Esophagus (tissue), 2 donors: Measurements from ENCODE around the gene VIL1. TPM values are rescaled to one million over a fixed set of nuclear protein-coding genes. Genes with fewer than 3 reads are reported as not detected.

ENCODE experiments used
- polyA plus RNA-seq, 2 donors: library from polyadenylated mRNA; stranded (reverse); fragments of 200-250 nt; gene quantifications; one replicate each; pipeline ENCODE4 v1.2.3, GENCODE V29; 2013
- donor health status: healthy with polysubstance abuse.
- donor health status: Bipolar disorder and iron deficiency.

The VIL1 gene
- polyA plus RNA-seq, 2 donors = 0.02 to 0.26 TPM

Other genes starting within 250 kb of the VIL1 start
- gene ARPC2, start 201.9 kb upstream of the VIL1 start, polyA plus RNA-seq = 100 to 1,000 TPM; 150 to 426 TPM
- gene GPBAR1, start 158.1 kb upstream of the VIL1 start, polyA plus RNA-seq = under 1 TPM; 0.29 to 0.45 TPM
- 10 to 100 TPM; 45.0 to 90.4 TPM for gene AAMP, start 149.0 kb upstream of the VIL1 start, polyA plus RNA-seq
- 10 to 100 TPM; 50.1 to 54.9 TPM for gene PNKD, start 148.6 kb upstream of the VIL1 start, polyA plus RNA-seq
- gene TMBIM1, start 126.6 kb upstream of the VIL1 start, polyA plus RNA-seq = 100 to 1,000 TPM; 196 to 231 TPM
- not detected for gene CATIP, start 62.3 kb upstream of the VIL1 start, polyA plus RNA-seq
- 1 to 10 TPM; 1.1 to 1.5 TPM for gene SLC11A1, start 36.9 kb upstream of the VIL1 start, polyA plus RNA-seq
- gene CTDSP1, start 19.3 kb upstream of the VIL1 start, polyA plus RNA-seq = 10 to 100 TPM; 59.1 to 76.9 TPM
- gene USP37, start 149.2 kb downstream of the VIL1 start, polyA plus RNA-seq = 1 to 10 TPM; 1.8 to 2.3 TPM
- gene CNOT9, start 149.7 kb downstream of the VIL1 start, polyA plus RNA-seq = 10 to 100 TPM; 14.5 to 17.6 TPM
- gene PLCD4, start 188.8 kb downstream of the VIL1 start, polyA plus RNA-seq = 1 to 10 TPM; 4.3 to 5.4 TPM
- gene ZNF142, start 240.5 kb downstream of the VIL1 start, polyA plus RNA-seq = 10 to 100 TPM in 1 of 2 donors, 1 to 10 TPM in 1; 5.3 to 10.1 TPM
- gene BCS1L, start 240.6 kb downstream of the VIL1 start, polyA plus RNA-seq = 10 to 100 TPM; 38.5 to 53.8 TPM